Neural progenitor cell (in vitro differentiated cells): Measurements from ENCODE around the gene MKRN2.

Experiments used
- CTCF ChIP-seq: fragments of 200-600 bp; sonication (generic); IDR thresholded peaks from 2 replicates; pipeline ENCODE4 v1.5.1; 2017; ENCODE audit warnings: antibody characterized with exemption, mild to moderate bottlenecking
- EZH2 ChIP-seq: fragments of 200-600 bp; sonication (generic); IDR thresholded peaks from 2 replicates; pipeline ENCODE4 v1.6.1; 2017; ENCODE audit warnings: antibody characterized with exemption, mild to moderate bottlenecking, moderate library complexity
- EZH2phosphoT487 ChIP-seq: fragments of 200-600 bp; sonication (generic); IDR thresholded peaks from 2 replicates; pipeline ENCODE4 v1.6.1; 2017; ENCODE audit warnings: antibody characterized with exemption

DNA sequence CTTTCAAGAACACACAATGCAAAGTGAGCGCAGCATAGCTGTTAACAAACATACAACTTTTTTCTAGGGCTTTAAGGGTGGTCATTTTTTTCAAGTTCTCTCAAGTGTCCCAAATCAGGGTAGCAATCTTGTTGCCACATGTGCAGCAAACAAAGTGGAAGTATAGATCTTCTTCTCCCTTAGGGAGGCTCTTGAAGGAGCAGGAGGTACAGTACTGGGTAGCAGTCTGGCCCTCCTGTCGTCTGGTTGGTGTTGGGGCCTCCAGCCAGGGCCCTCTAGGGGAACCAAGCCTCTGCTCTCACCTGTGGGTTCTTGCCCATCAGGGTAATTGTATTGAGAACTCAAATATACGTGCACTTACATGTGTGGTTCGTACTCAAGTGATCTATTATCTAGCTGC, 25.8 kb downstream of the MKRN2 start:
- no peak for TF ChIP-seq CTCF
- TF ChIP-seq EZH2 = no peak
- TF ChIP-seq EZH2phosphoT487 = no peak
